ENCODE results near the gene GARNL3.

The GARNL3 gene

GRCh38 chr9:127396253-127396807 is 131.8 kb downstream of the GARNL3 start:
- H3K4me3 ChIP-seq (ENCODE audit: low read length), result peak overlapping the region; percentile 50
- no peak for DNase-seq (ENCODE audit: low read depth)
- TF ChIP-seq CTCF (conservative IDR thresholded peaks at IDR 0.05; ENCODE audit: low read length), result no peak

GRCh38 chr9:127396808-127397645 is 132.5 kb downstream of the GARNL3 start, which contains the start of gene SLC2A8:
Gene SLC2A8 (plus strand): TSS chr9:127397169. CDS start chr9:127397231, 62 bp downstream.
- no peak for TF ChIP-seq CTCF (conservative IDR thresholded peaks at IDR 0.05; ENCODE audit: low read length)
- peak within 1 kb of the TSS; percentile 59 for H3K4me3 ChIP-seq (ENCODE audit: low read length)
- peak; percentile 97 for DNase-seq (ENCODE audit: low read depth)

GRCh38 chr9:127397646-127398274 is 133.2 kb downstream of the GARNL3 start:
- H3K4me3 ChIP-seq (ENCODE audit: low read length), result peak overlapping the region; percentile 59
- TF ChIP-seq CTCF (conservative IDR thresholded peaks at IDR 0.05; ENCODE audit: low read length), result peak; percentile 47
- DNase-seq (ENCODE audit: low read depth), result peak; percentile 13

- TF ChIP-seq CTCF (conservative IDR thresholded peaks at IDR 0.05; ENCODE audit: low read length), result no peak
- no peak for DNase-seq (ENCODE audit: low read depth)
- peak overlapping the region; percentile 59 for H3K4me3 ChIP-seq (ENCODE audit: low read length)
Measured at GRCh38 chr9:127398275-127398647, 133.7 kb downstream of the GARNL3 start.

GRCh38 chr9:127398715-127399400 is 134.3 kb downstream of the GARNL3 start:
- no peak overlapping the region; the same call in 1 of the 2 replicates for H3K4me3 ChIP-seq (ENCODE audit: low read length)
- no peak for DNase-seq (ENCODE audit: low read depth)
- no peak for TF ChIP-seq CTCF (conservative IDR thresholded peaks at IDR 0.05; ENCODE audit: low read length)

GRCh38 chr9:127399736-127400269 is 135.2 kb downstream of the GARNL3 start:
- no peak for DNase-seq (ENCODE audit: low read depth)
- no peak for TF ChIP-seq CTCF (conservative IDR thresholded peaks at IDR 0.05; ENCODE audit: low read length)
- no peak overlapping the region for H3K4me3 ChIP-seq (ENCODE audit: low read length)
